Measurements from ENCODE around the gene SGK1.
A peak's percentile ranks its signal among the peaks of the same experiment; 100 is the strongest.
"Not testable (repeated sequence)": the region's sequence is repeated elsewhere in the genome, so short reads cannot be mapped to it uniquely, and the experiment has no call there.

Gene SGK1

DNA sequence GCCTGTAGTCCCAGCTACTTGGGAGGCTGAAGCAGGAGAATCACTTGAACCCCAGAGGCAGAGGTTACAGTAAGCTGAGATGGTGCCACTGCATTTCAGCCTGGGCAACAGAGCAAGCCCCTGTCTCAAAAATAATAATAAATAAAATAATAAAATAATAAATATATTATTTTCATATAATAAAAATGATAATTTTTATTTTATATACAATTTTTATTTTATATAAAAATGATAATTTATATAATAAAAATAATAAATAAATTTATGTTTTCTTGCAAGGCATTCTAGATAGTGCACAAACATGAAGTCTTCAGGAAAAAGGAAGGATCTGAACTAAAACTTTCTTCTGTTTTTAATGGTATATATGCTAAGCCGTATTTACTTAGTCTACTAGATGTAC, 12.6 kb upstream of the SGK1 start:
- no peak for DNase-seq
- intact Hi-C loops (cut with DNase I) = no loop called here

DNA sequence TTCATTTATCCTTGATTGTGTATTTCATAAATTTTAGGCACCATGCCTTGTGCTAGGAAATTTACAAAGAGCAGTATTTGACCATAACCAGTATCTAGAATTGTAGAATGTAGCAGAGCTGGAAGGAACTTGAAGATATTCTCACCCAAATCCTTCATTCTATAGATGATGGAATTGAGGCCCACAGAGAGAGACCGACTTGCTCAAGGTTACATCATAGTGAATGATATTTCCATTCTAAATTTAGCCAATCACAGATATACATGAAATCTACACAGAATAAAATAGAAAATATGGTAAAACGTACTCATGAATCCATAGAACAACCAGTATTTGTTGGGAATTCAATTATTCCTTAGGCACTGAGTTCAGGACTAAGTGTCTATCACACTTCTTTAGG, 10.9 kb upstream of the SGK1 start:
- intact Hi-C loops (cut with DNase I) = no loop called here
- DNase-seq = no peak

- no peak for DNase-seq
- intact Hi-C loops (cut with DNase I) = no loop called here
Measured at GRCh38 chr6:134328138-134328537, 10.2 kb upstream of the SGK1 start.

DNA sequence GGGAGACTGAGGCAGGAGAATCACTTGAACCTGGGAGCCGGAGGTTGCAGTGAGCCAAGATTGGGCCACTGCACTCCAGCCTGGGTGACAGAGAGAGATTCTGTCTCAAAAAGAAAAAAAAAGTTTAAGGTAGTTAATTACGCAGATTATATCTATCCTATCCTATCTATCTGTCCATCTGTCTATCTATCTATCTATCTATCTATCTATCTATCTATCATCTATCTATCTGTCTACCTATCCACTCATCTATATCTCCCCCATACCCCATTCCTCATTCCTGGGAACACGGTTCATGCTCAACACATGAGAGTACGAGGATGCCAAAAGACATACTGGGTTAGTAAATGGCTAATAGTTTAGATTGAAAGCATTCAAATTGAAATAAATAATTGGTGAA, 8.3 kb upstream of the SGK1 start:
- DNase-seq; intact Hi-C loops (cut with DNase I): not testable (repeated sequence)

DNA sequence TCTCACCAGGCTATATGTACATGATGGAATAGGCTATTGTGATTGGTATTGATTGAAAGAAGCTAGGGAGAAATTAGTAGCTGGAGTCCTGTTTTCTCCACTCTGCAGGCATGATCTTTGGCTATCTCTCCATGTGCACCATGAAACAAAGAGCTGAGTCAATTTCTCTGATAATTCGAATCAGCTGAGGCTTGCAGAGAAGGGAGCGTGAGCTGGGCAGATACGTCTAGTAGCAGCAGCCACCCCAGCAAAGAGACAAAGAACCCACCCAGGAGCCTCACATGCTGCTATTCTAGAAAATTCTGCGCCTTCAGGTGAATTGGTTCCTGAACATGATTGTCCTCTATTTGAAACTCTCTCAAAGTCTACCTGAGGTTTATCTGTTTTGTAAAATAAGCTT, 6.9 kb upstream of the SGK1 start:
- DNase-seq = peak in 1 of 42 donors; percentile 53
- intact Hi-C loops (cut with DNase I) = no loop called here

- intact Hi-C loops (cut with DNase I) = no loop called here
- DNase-seq = no peak
Measured at GRCh38 chr6:134324141-134324540, 6.2 kb upstream of the SGK1 start.

- DNase-seq = peak in 30 of 42 donors; percentile 43 to 87 (median 68)
- intact Hi-C loops (cut with DNase I) = no loop called here
Measured at GRCh38 chr6:134323698-134324097, 5.8 kb upstream of the SGK1 start.

- no peak for DNase-seq
- intact Hi-C loops (cut with DNase I) = no loop called here
Measured at GRCh38 chr6:134323294-134323693, 5.4 kb upstream of the SGK1 start.

GRCh38 chr6:134322216-134322615, 4.3 kb upstream of the SGK1 start:
- peak in 1 of 42 donors; percentile 23 for DNase-seq
- intact Hi-C loops (cut with DNase I) = no loop called here

- peak in 2 of 42 donors; percentile 20 to 38 for DNase-seq
- intact Hi-C loops (cut with DNase I) = no loop called here
Measured at GRCh38 chr6:134321246-134321645, 3.3 kb upstream of the SGK1 start.

DNA sequence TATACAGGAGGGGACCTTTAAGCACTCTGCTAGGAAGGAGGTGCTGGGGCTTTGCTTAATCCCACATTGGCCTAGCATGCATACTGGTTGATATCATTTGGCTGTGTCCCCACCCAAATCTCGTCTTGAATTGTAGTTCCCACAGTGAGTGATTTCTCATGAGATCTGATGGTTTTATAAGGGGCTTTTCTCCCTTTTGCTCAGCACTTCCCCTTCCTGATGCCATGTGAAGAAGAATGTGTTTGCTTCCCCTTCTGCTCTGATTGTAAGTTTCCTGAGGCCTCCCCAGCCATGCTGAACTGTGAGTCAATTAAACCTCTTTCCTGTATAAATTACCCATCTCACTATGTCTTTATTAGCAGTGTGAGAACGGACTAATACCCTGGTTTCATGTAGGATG, 1.8 kb upstream of the SGK1 start:
- DNase-seq = peak in 2 of 42 donors; percentile 20 to 45
- intact Hi-C loops (cut with DNase I) = loop anchor here (10.0 kb wide), 2 partner anchors 55 to 315 kb away; no protein-coding TSS in a partner anchor

DNA sequence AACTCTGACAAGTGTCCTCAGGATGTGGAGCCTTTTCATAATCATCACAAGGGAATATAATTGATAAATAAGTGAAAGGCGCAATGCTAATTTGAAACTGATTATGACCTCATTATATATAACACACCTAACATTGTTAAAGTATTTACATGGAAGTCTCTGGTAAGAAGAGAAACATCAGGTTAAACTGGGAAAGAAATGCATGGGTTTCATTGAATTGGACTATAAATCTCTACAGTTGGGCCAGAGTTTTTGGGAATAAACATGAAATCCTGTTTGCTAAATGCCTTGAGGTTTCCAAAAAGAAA, 1.0 kb upstream of the SGK1 start:
- no peak for DNase-seq
- intact Hi-C loops (cut with DNase I) = loop anchor here (10.0 kb wide), 2 partner anchors 54 to 316 kb away; no protein-coding TSS in a partner anchor

GRCh38 chr6:134318236-134318973, 493 bp upstream of the SGK1 start:
- intact Hi-C loops (cut with DNase I) = loop anchor here (10.0 kb wide), 2 partner anchors 54 to 316 kb away; no protein-coding TSS in a partner anchor
- peak in 1 of 42 donors; percentile 56 for DNase-seq

DNA sequence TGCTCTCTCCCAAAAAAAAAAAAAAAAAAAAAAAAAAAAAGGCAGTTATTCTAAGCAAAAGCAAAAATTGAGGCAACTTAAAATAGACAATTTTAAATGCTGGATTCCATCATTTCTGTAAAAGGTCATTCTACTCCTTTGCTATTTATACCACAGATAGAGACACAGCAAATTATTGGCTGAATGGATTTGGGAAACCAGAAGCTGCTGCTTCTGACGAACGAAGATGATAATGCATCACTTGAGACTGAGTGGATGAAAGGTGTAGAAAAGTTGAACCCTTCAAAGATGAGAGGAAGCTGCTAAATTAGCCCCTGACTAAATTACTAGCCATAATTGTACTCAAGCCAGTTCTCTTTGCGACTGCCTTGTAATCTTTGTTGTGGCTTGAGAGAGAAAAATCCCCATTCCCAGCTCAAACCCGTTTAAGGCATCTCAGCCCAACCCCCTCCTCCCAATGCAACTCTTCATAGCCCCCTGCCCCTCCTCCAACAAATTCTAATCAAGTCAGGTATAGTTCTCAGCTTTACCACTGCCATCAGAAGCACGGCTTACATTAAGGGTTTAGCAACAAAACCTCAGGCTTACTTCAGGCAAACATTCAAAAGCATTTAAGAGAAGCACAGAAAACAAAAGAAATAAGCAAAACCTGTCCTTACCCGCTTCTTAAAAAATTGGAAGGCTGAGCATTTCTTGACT, 1.0 kb downstream of the SGK1 start:
- intact Hi-C loops (cut with DNase I) = loop anchor here (2.0 to 10.0 kb wide), 3 partner anchors 52 to 318 kb away; no protein-coding TSS in a partner anchor
- peak in 13 of 42 donors; percentile 29 to 73 (median 50) for DNase-seq

DNA sequence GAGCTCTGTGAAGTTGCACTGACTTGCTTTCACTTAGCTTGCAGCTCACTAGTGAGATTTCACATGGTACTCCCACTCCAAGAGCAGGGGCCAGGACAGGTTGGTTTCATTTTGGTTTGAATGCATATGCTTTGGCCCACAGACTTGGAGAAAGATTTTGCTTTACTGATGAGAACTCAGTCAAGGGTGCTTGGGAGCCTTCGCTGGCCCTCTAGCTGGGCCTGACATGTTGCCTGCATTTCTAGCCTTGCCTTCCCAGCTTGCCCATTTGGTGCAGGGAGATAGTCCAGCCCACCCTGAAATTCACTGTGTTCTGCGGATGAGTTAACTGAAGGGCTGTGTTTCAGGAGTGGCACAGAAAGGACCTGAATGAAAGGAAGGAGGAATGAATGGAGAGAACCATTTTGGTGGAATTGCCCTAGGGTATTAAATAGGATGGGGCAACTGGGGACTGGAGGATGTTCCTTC, 1.9 kb downstream of the SGK1 start:
- DNase-seq = peak in 32 of 42 donors; percentile 25 to 80 (median 56)
- intact Hi-C loops (cut with DNase I) = loop anchor here (2.0 to 10.0 kb wide), 3 partner anchors 51 to 319 kb away; no protein-coding TSS in a partner anchor

DNA sequence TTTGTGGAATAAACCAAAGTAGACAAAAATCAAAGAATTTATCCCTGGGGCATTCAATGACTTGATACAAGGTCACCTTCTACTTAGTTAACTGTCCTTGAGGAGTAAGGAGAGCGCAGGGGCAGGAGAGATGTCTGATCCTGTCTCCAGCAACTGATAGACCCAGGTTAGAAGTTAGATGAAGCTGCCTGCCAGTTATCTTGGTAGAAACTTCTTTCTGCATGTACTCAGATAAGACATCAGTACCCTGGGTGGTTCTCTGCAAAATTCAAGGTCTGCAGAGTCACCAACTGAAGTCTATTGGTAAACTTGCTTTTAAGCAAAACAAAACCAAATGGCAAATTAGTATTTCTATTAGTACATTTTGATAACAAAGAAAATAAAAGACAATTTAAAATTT, 2.7 kb downstream of the SGK1 start:
- intact Hi-C loops (cut with DNase I) = loop anchor here (10.0 kb wide), 2 partner anchors 50 to 320 kb away; no protein-coding TSS in a partner anchor
- peak in 2 of 42 donors; percentile 20 to 46 for DNase-seq

- DNase-seq = no peak
- intact Hi-C loops (cut with DNase I) = loop anchor here (10.0 kb wide), 2 partner anchors 49 to 321 kb away; no protein-coding TSS in a partner anchor
Measured at GRCh38 chr6:134314006-134314821, 3.7 kb downstream of the SGK1 start.

- intact Hi-C loops (cut with DNase I) = loop anchor here (10.0 kb wide), 2 partner anchors 47 to 323 kb away; no protein-coding TSS in a partner anchor
- no peak for DNase-seq
Measured at GRCh38 chr6:134312038-134312660, 5.8 kb downstream of the SGK1 start.

- intact Hi-C loops (cut with DNase I) = loop anchor here (10.0 kb wide), 2 partner anchors 46 to 324 kb away; no protein-coding TSS in a partner anchor
- no peak for DNase-seq
Measured at GRCh38 chr6:134310817-134311216, 7.1 kb downstream of the SGK1 start.

Data from head of caudate nucleus (tissue), 42 donors.